Heart left ventricle (tissue), 13 donors: ENCODE results near the gene SLC6A4.

Source experiments
- POLR2A ChIP-seq, 2 donors: fragments of 450-650 bp; IDR thresholded peaks; one replicate each; pipeline ENCODE4 v1.6.1; 2017; ENCODE audit warnings: antibody characterized with exemption in 2 of 2, mild to moderate bottlenecking in 2 of 2, moderate library complexity in 2 of 2
- TF ChIP-seq, protein P1 (sequence below), 12 donors: fragments of 200-600 bp; sonication (generic) in 4 of 12; IDR thresholded peaks; one replicate each; pipeline versions ENCODE4 v1.5.0 to v1.8.0; 2018 to 2022; ENCODE audit warnings: antibody characterized with exemption in 12 of 12, mild to moderate bottlenecking in 5 of 12
- donor health status: ischemic (EF 13 %, LVEDD 7.1; RV severe dilation, severe dysfunction).
- donor health status: DM: no; HTN: yes; CAD: no.
- donor health status: DM: no; HTN: no; CAD: no.
- donor health status: ischemic (EF 25% LVEDD 6.9; RV normal size, moderate dysfunction).
- donor health status: ischemic (EF 25% LVEDD 5.7; RV mildly dilated, moderate dysfunction).
- donor health status: ischemic (EF 35%, LVEDD 5.7; RV mildly dilated, moderate dysfunction).
- donor health status: nonischemic (EF 11% LVEDD 7.7; RV severe dilation, severe dysfunction).
- donor health status: DM: yes; HTN: yes; CAD: no.
- donor health status: PGD.
- donor health status: ischemic (EF 29% LVEDD 5.4; RV normal size, mild dysfunction).
- donor health status: nonischemic (EF 23%, LVEDD 6.1; RV moderate dilation, normal function).

DNA sequence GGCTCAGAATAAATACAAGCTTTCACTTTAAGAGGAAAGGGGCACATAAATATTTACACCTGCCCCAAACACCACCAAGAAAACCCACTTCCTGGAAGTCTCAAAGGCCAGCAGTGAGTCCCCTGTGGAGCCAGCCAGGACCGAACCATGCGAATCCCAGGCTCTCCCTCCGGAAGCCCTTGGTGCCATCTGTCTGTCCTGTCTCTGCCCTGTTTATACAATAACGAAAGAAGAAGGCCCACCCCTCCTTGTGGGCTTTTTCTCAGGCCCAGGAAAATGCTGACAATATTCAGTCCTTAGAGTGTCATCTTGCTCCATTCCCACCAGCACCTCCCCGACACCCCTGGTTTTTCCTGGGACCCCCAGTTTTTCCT is 3.6 kb upstream of the SLC6A4 start:
- TF ChIP-seq POLR2A (IDR thresholded peaks at IDR 0.05): no peak
- TF ChIP-seq, protein P1, sequence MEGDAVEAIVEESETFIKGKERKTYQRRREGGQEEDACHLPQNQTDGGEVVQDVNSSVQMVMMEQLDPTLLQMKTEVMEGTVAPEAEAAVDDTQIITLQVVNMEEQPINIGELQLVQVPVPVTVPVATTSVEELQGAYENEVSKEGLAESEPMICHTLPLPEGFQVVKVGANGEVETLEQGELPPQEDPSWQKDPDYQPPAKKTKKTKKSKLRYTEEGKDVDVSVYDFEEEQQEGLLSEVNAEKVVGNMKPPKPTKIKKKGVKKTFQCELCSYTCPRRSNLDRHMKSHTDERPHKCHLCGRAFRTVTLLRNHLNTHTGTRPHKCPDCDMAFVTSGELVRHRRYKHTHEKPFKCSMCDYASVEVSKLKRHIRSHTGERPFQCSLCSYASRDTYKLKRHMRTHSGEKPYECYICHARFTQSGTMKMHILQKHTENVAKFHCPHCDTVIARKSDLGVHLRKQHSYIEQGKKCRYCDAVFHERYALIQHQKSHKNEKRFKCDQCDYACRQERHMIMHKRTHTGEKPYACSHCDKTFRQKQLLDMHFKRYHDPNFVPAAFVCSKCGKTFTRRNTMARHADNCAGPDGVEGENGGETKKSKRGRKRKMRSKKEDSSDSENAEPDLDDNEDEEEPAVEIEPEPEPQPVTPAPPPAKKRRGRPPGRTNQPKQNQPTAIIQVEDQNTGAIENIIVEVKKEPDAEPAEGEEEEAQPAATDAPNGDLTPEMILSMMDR (IDR thresholded peaks at IDR 0.05): no peak
